Activated CD4-positive, alpha-beta T cell treated with anti-CD3 and anti-CD28 coated beads for 4 hours (primary cell): ENCODE data around the gene OLA1.

Source experiments
- DNase-seq, 2 donors: peaks; one replicate each; pipeline ENCODE4 v3.0.0-alpha.2; 2020

Gene OLA1

GRCh38 chr2:174112073-174112472 is 136.3 kb downstream of the OLA1 start:
- no peak for DNase-seq

- DNase-seq = no peak
These were observed 139.8 kb downstream of the OLA1 start for GRCh38 chr2:174108579-174108978.

GRCh38 chr2:174106736-174107135 is 141.6 kb downstream of the OLA1 start:
- no peak for DNase-seq

- no peak for DNase-seq
These were observed 153.8 kb downstream of the OLA1 start for GRCh38 chr2:174094542-174094941.

- DNase-seq = no peak
These were observed 157.9 kb downstream of the OLA1 start for GRCh38 chr2:174090476-174090875.

- DNase-seq = no peak
These were observed 159.4 kb downstream of the OLA1 start for GRCh38 chr2:174088706-174089460.

- no peak for DNase-seq
These were observed 161.6 kb downstream of the OLA1 start for GRCh38 chr2:174086708-174087107.

GRCh38 chr2:174085781-174086180 is 162.6 kb downstream of the OLA1 start:
- DNase-seq = no peak

GRCh38 chr2:174083843-174084458 is 164.4 kb downstream of the OLA1 start:
- DNase-seq = no peak

GRCh38 chr2:174080672-174081121 is 167.6 kb downstream of the OLA1 start:
- DNase-seq = no peak

- no peak for DNase-seq
These were observed 170.1 kb downstream of the OLA1 start for GRCh38 chr2:174078275-174078674.

- DNase-seq = no peak
These were observed 171.4 kb downstream of the OLA1 start for GRCh38 chr2:174076975-174077374.

GRCh38 chr2:174076040-174076439 is 172.3 kb downstream of the OLA1 start:
- DNase-seq = no peak

GRCh38 chr2:174074831-174075230 is 173.5 kb downstream of the OLA1 start:
- DNase-seq = no peak

GRCh38 chr2:174072857-174073256 is 175.5 kb downstream of the OLA1 start:
- no peak for DNase-seq

- DNase-seq = no peak
These were observed 176.3 kb downstream of the OLA1 start for GRCh38 chr2:174072069-174072468.

GRCh38 chr2:174071321-174071720 is 177.0 kb downstream of the OLA1 start:
- DNase-seq = no peak

GRCh38 chr2:174070281-174070680 is 178.1 kb downstream of the OLA1 start:
- DNase-seq = no peak

GRCh38 chr2:174067815-174068214 is 180.5 kb downstream of the OLA1 start:
- DNase-seq = no peak

GRCh38 chr2:174066871-174067270 is 181.5 kb downstream of the OLA1 start:
- no peak for DNase-seq

- DNase-seq = no peak
These were observed 184.7 kb downstream of the OLA1 start for GRCh38 chr2:174063492-174064092.

- DNase-seq = no peak
These were observed 185.4 kb downstream of the OLA1 start for GRCh38 chr2:174062934-174063333.

GRCh38 chr2:174059884-174060244 is 188.5 kb downstream of the OLA1 start:
- DNase-seq = no peak

- no peak for DNase-seq
These were observed 189.0 kb downstream of the OLA1 start for GRCh38 chr2:174059178-174059883.
